HG03378 (cell line): ENCODE data around the gene BACH2.
"Not testable (repeated sequence)": the region's sequence is repeated elsewhere in the genome, so short reads cannot be mapped to it uniquely, and the experiment has no call there.

Source experiments
- ATAC-seq: cut with Tn5 transposase; IDR thresholded peaks from one replicate; pipeline ENCODE4 v1.9.1; 2021; ENCODE audit warnings: mild to moderate bottlenecking, moderate library complexity; ENCODE audit not compliant: unreplicated experiment

The BACH2 gene

GRCh38 chr6:90296341-90297114 is at the start of gene BACH2:
BACH2 (minus strand) TSS chr6:90296843; CDS start chr6:90008844, 287,999 bp downstream.
- ATAC-seq: peak; percentile 72

GRCh38 chr6:90343576-90343975 is 46.9 kb upstream of the BACH2 start:
- no peak for ATAC-seq

DNA sequence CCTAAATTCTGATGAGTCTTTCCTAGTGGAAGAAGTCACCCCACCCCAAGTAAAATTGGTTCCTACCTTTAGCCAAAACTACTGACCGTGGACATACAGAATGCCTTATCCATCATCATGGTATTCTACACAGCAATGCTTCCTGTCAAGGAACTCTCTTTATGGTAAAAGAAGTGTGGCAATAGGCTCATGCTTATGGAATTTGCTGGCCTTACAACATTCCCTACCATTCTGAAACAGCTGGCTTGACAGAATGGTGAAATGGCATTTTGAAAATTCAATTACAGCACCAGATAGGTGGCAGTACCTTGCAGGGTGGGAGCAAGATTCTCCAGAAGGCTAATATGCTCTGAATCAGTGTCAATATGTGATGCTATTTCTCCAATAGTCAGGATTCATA is 41.8 kb upstream of the BACH2 start:
- no peak for ATAC-seq

- ATAC-seq: no peak
Measured at GRCh38 chr6:90336388-90336947, 39.8 kb upstream of the BACH2 start.

DNA sequence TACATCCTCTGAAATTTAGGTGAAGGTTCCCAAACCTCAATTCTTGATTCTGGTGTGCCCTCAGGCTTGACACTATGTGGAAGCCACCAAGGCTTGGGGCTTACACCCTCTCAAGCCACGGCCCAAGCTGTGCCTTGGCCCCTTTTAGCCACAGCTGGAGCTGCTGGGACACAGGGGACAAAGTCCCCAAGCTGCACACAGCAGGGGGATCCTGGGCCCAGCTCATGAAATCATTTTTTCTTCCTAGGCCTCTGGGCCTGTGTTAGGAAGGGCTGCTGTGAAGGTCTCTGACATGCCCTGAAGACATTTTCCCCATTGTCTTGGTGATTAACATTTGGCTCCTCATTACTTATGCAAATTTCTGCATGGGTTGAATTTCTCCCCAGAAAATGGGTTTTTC is 37.3 kb upstream of the BACH2 start:
- ATAC-seq: no peak

GRCh38 chr6:90332978-90333543 is 36.4 kb upstream of the BACH2 start:
- ATAC-seq: not testable (repeated sequence)

- no peak for ATAC-seq
Measured at GRCh38 chr6:90329386-90330077, 32.9 kb upstream of the BACH2 start.

- ATAC-seq: no peak
Measured at GRCh38 chr6:90328004-90328403, 31.4 kb upstream of the BACH2 start.

- ATAC-seq: no peak
Measured at GRCh38 chr6:90326404-90327057, 29.9 kb upstream of the BACH2 start.

- ATAC-seq: no peak
Measured at GRCh38 chr6:90323706-90324105, 27.1 kb upstream of the BACH2 start.

GRCh38 chr6:90322976-90323474 is 26.4 kb upstream of the BACH2 start:
- no peak for ATAC-seq

GRCh38 chr6:90319979-90320685 is 23.5 kb upstream of the BACH2 start:
- no peak for ATAC-seq

GRCh38 chr6:90319044-90319443 is 22.4 kb upstream of the BACH2 start:
- no peak for ATAC-seq

GRCh38 chr6:90315986-90316385 is 19.3 kb upstream of the BACH2 start:
- ATAC-seq: no peak

DNA sequence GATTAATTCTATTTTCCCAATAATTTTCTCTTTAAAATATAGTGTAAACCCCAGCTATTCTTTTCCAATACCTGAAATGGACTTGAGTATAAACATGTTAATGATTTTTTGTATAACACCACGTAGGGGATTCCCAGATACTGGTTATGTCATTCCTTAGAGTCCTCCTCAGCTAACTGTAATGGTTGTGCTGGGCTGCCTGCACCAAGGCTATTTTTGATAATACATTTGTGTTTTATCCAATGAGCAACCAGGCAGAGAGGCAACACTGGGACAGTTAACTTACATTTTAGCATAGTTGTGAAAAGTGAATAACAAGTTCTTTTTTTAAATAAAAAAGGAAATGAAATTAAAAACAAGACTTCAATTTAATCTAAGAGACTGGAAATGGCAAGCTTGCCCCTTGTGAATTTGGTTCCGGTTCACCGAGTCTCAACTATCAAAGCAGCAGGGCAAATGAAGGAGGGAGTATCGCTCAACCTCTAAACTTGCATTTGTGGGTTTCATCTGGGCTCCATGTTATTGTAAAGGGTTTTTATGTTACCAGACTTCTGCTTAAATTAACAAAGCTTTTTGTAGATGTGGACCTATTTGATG is 18.8 kb upstream of the BACH2 start:
- ATAC-seq: no peak

- ATAC-seq: no peak
Measured at GRCh38 chr6:90314514-90314913, 17.9 kb upstream of the BACH2 start.

GRCh38 chr6:90311569-90311968 is 14.9 kb upstream of the BACH2 start:
- ATAC-seq: no peak

GRCh38 chr6:90305800-90306448 is 9.3 kb upstream of the BACH2 start:
- ATAC-seq: no peak

GRCh38 chr6:90304308-90304707 is 7.7 kb upstream of the BACH2 start:
- ATAC-seq: no peak
